Measurements from ENCODE around the gene MAP7D3.

The MAP7D3 gene

GRCh38 chrX:136203951-136204350, 47.2 kb downstream of the MAP7D3 start:
- no peak for TF ChIP-seq YY1 (IDR thresholded peaks at IDR 0.05; ENCODE audit: low read depth)
- TF ChIP-seq, protein P1, sequence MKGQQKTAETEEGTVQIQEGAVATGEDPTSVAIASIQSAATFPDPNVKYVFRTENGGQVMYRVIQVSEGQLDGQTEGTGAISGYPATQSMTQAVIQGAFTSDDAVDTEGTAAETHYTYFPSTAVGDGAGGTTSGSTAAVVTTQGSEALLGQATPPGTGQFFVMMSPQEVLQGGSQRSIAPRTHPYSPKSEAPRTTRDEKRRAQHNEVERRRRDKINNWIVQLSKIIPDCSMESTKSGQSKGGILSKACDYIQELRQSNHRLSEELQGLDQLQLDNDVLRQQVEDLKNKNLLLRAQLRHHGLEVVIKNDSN (IDR thresholded peaks at IDR 0.05): no peak
- TF ChIP-seq EGR1 (IDR thresholded peaks at IDR 0.05): no peak
- no peak for TF ChIP-seq CEBPB (IDR thresholded peaks at IDR 0.05)
- TF ChIP-seq EP300 (IDR thresholded peaks at IDR 0.05; ENCODE audit: borderline replicate concordance): no peak
- TF ChIP-seq NFIC (IDR thresholded peaks at IDR 0.05): no peak
- TF ChIP-seq, protein P2, sequence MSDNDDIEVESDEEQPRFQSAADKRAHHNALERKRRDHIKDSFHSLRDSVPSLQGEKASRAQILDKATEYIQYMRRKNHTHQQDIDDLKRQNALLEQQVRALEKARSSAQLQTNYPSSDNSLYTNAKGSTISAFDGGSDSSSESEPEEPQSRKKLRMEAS (IDR thresholded peaks at IDR 0.05): no peak
- TF ChIP-seq TAF1 (IDR thresholded peaks at IDR 0.05; ENCODE audit: low read depth): no peak
- no peak for TF ChIP-seq TCF12 (IDR thresholded peaks at IDR 0.05; ENCODE audit: low read depth)
- TF ChIP-seq REST (IDR thresholded peaks at IDR 0.05; ENCODE audit: low read depth): no peak
- no peak for TF ChIP-seq RAD21 (IDR thresholded peaks at IDR 0.05; ENCODE audit: low read depth)
- TF ChIP-seq FOXM1 (IDR thresholded peaks at IDR 0.05; ENCODE audit: borderline replicate concordance, low read depth): no peak
- no peak for TF ChIP-seq TEAD4 (IDR thresholded peaks at IDR 0.05)
- TF ChIP-seq CREB1 (IDR thresholded peaks at IDR 0.05; ENCODE audit: low read depth): no peak
- no peak for TF ChIP-seq ZBTB7A (IDR thresholded peaks at IDR 0.05; ENCODE audit: low read depth)

DNA sequence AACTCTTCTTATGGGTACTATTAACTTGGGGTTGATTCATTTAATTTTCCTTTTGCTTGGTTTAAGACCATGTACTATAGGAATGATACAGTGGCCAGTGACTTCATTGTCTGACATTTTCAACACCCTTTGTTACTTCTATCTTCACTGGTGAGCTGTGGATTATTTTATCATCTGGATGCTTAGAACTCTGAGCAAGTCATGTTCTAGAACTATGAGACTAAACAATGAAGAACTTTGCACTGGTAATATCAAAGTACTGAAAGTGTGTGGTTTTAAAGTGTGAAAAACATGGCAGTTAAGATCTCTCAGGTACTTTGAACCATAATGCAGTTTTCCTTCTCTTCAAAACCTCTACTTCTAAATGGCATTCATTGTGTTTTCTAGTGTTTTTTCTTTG, 47.8 kb downstream of the MAP7D3 start:
- TF ChIP-seq EP300 (IDR thresholded peaks at IDR 0.05; ENCODE audit: borderline replicate concordance): no peak
- no peak for TF ChIP-seq TCF12 (IDR thresholded peaks at IDR 0.05; ENCODE audit: low read depth)
- TF ChIP-seq TAF1 (IDR thresholded peaks at IDR 0.05; ENCODE audit: low read depth): no peak
- TF ChIP-seq ZBTB7A (IDR thresholded peaks at IDR 0.05; ENCODE audit: low read depth): no peak
- TF ChIP-seq, protein P1 (IDR thresholded peaks at IDR 0.05): no peak
- TF ChIP-seq REST (IDR thresholded peaks at IDR 0.05; ENCODE audit: low read depth): no peak
- no peak for TF ChIP-seq EGR1 (IDR thresholded peaks at IDR 0.05)
- TF ChIP-seq CEBPB (IDR thresholded peaks at IDR 0.05): no peak
- TF ChIP-seq, protein P2 (IDR thresholded peaks at IDR 0.05): no peak
- TF ChIP-seq NFIC (IDR thresholded peaks at IDR 0.05): no peak
- no peak for TF ChIP-seq CREB1 (IDR thresholded peaks at IDR 0.05; ENCODE audit: low read depth)
- no peak for TF ChIP-seq FOXM1 (IDR thresholded peaks at IDR 0.05; ENCODE audit: borderline replicate concordance, low read depth)
- no peak for TF ChIP-seq YY1 (IDR thresholded peaks at IDR 0.05; ENCODE audit: low read depth)
- no peak for TF ChIP-seq TEAD4 (IDR thresholded peaks at IDR 0.05)
- no peak for TF ChIP-seq RAD21 (IDR thresholded peaks at IDR 0.05; ENCODE audit: low read depth)

- TF ChIP-seq RAD21 (IDR thresholded peaks at IDR 0.05; ENCODE audit: low read depth) (no peak), NFIC (IDR thresholded peaks at IDR 0.05) (no peak), EGR1 (IDR thresholded peaks at IDR 0.05) (no peak), CREB1 (IDR thresholded peaks at IDR 0.05; ENCODE audit: low read depth) (no peak), TEAD4 (IDR thresholded peaks at IDR 0.05) (no peak), EP300 (IDR thresholded peaks at IDR 0.05; ENCODE audit: borderline replicate concordance) (no peak), FOXM1 (IDR thresholded peaks at IDR 0.05; ENCODE audit: borderline replicate concordance, low read depth) (no peak)
- TF ChIP-seq, protein P2 (IDR thresholded peaks at IDR 0.05): no peak
These were observed 48.3 kb downstream of the MAP7D3 start for GRCh38 chrX:136202889-136203288.

DNA sequence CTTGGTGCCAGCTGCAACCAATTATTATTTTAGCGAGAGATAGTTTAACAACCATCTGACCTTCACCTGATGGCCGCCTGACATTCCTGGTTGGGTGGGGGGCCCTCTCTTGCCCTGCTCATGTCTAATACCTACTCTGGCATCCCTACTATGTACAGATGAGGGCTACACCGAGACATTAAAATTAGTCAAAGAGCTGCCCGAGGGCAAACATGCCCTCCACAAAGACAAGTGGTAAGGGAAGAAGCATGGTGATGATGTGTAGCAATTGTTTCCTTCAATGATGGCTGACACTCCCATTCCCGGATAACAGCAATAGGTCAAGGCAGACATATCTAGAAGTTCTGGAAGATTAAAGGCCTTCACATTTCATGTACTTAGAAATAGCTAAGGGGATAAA, 49.6 kb downstream of the MAP7D3 start:
- TF ChIP-seq EP300 (IDR thresholded peaks at IDR 0.05; ENCODE audit: borderline replicate concordance) (no peak), NFIC (IDR thresholded peaks at IDR 0.05) (no peak), TEAD4 (IDR thresholded peaks at IDR 0.05) (no peak), REST (IDR thresholded peaks at IDR 0.05; ENCODE audit: low read depth) (no peak), CREB1 (IDR thresholded peaks at IDR 0.05; ENCODE audit: low read depth) (no peak), YY1 (IDR thresholded peaks at IDR 0.05; ENCODE audit: low read depth) (no peak), ZBTB7A (IDR thresholded peaks at IDR 0.05; ENCODE audit: low read depth) (no peak), RAD21 (IDR thresholded peaks at IDR 0.05; ENCODE audit: low read depth) (no peak), TAF1 (IDR thresholded peaks at IDR 0.05; ENCODE audit: low read depth) (no peak), CEBPB (IDR thresholded peaks at IDR 0.05) (no peak), EGR1 (IDR thresholded peaks at IDR 0.05) (no peak), FOXM1 (IDR thresholded peaks at IDR 0.05; ENCODE audit: borderline replicate concordance, low read depth) (no peak), TCF12 (IDR thresholded peaks at IDR 0.05; ENCODE audit: low read depth) (no peak)
- TF ChIP-seq, protein P2 (IDR thresholded peaks at IDR 0.05): no peak
- TF ChIP-seq, protein P1 (IDR thresholded peaks at IDR 0.05): no peak

Measured in Ishikawa (cell line).